Measurements from ENCODE around the gene PLA2G4C.
A peak's percentile ranks its signal among the peaks of the same experiment; 100 is the strongest.

Gene PLA2G4C

GRCh38 chr19:48110350-48110966 is at the start of gene PLA2G4C:
PLA2G4C (minus strand) TSS chr19:48110817; CDS start chr19:48106529, 4,288 bp downstream.
- peak; percentile 77 for DNase-seq (ENCODE audit: low read depth)

- no peak for DNase-seq (ENCODE audit: low read depth)
Measured at GRCh38 chr19:48158210-48158790, 47.7 kb upstream of the PLA2G4C start.

- DNase-seq (ENCODE audit: low read depth): no peak
Measured at GRCh38 chr19:48154003-48154402, 43.4 kb upstream of the PLA2G4C start.

GRCh38 chr19:48152551-48152950 is 41.9 kb upstream of the PLA2G4C start:
- DNase-seq (ENCODE audit: low read depth): peak; percentile 43

GRCh38 chr19:48149430-48149829 is 38.8 kb upstream of the PLA2G4C start:
- DNase-seq (ENCODE audit: low read depth): no peak

- DNase-seq (ENCODE audit: low read depth): no peak
Measured at GRCh38 chr19:48148576-48148975, 38.0 kb upstream of the PLA2G4C start.

GRCh38 chr19:48147597-48148175 is 37.1 kb upstream of the PLA2G4C start:
- no peak for DNase-seq (ENCODE audit: low read depth)

GRCh38 chr19:48139053-48139452 is 28.4 kb upstream of the PLA2G4C start:
- no peak for DNase-seq (ENCODE audit: low read depth)

- no peak for DNase-seq (ENCODE audit: low read depth)
Measured at GRCh38 chr19:48137411-48137810, 26.8 kb upstream of the PLA2G4C start.

GRCh38 chr19:48136547-48136946 is 25.9 kb upstream of the PLA2G4C start:
- no peak for DNase-seq (ENCODE audit: low read depth)

GRCh38 chr19:48135411-48135810 is 24.8 kb upstream of the PLA2G4C start:
- DNase-seq (ENCODE audit: low read depth): no peak

GRCh38 chr19:48133094-48133493 is 22.5 kb upstream of the PLA2G4C start:
- DNase-seq (ENCODE audit: low read depth): no peak

- DNase-seq (ENCODE audit: low read depth): no peak
Measured at GRCh38 chr19:48127561-48127960, 16.9 kb upstream of the PLA2G4C start.

- no peak for DNase-seq (ENCODE audit: low read depth)
Measured at GRCh38 chr19:48123907-48124651, 13.5 kb upstream of the PLA2G4C start.

- no peak for DNase-seq (ENCODE audit: low read depth)
Measured at GRCh38 chr19:48122421-48122820, 11.8 kb upstream of the PLA2G4C start.

GRCh38 chr19:48121909-48122371 is 11.3 kb upstream of the PLA2G4C start:
- DNase-seq (ENCODE audit: low read depth): no peak

GRCh38 chr19:48121066-48121465 is 10.4 kb upstream of the PLA2G4C start:
- no peak for DNase-seq (ENCODE audit: low read depth)

- no peak for DNase-seq (ENCODE audit: low read depth)
Measured at GRCh38 chr19:48120505-48120904, 9.9 kb upstream of the PLA2G4C start.

GRCh38 chr19:48118131-48118517 is 7.5 kb upstream of the PLA2G4C start:
- no peak for DNase-seq (ENCODE audit: low read depth)

GRCh38 chr19:48117515-48118130 is 7.0 kb upstream of the PLA2G4C start:
- no peak for DNase-seq (ENCODE audit: low read depth)

- no peak for DNase-seq (ENCODE audit: low read depth)
Measured at GRCh38 chr19:48113190-48113917, 2.7 kb upstream of the PLA2G4C start.

GRCh38 chr19:48111280-48111679 is 663 bp upstream of the PLA2G4C start:
- DNase-seq (ENCODE audit: low read depth): no peak

Data from fibroblast of the conjunctiva (primary cell).